Hepatocyte (in vitro differentiated cells): ENCODE measurements around the gene MDFI.

ENCODE experiments used
- EZH2 ChIP-seq: fragments of 200-600 bp; sonication (generic); IDR thresholded peaks from 2 replicates; pipeline ENCODE4 v1.6.1; 2016; ENCODE audit warnings: antibody characterized with exemption, mild to moderate bottlenecking, borderline replicate concordance
- EZH2phosphoT487 ChIP-seq: fragments of 200-600 bp; sonication (generic); IDR thresholded peaks from one replicate; pipeline ENCODE4 v1.6.1; 2018; ENCODE audit warnings: antibody characterized with exemption, mild to moderate bottlenecking, low read depth, moderate library complexity; ENCODE audit not compliant: unreplicated experiment, severe bottlenecking
- TF ChIP-seq, protein P1 (sequence below): fragments of 200-600 bp; sonication (generic); IDR thresholded peaks from 2 replicates; pipeline ENCODE4 v1.5.1; 2016; ENCODE audit warnings: antibody characterized with exemption, mild to moderate bottlenecking; ENCODE audit not compliant: poor library complexity

GRCh38 chr6:41702089-41702745, 63.9 kb downstream of the MDFI start:
- TF ChIP-seq, protein P1, sequence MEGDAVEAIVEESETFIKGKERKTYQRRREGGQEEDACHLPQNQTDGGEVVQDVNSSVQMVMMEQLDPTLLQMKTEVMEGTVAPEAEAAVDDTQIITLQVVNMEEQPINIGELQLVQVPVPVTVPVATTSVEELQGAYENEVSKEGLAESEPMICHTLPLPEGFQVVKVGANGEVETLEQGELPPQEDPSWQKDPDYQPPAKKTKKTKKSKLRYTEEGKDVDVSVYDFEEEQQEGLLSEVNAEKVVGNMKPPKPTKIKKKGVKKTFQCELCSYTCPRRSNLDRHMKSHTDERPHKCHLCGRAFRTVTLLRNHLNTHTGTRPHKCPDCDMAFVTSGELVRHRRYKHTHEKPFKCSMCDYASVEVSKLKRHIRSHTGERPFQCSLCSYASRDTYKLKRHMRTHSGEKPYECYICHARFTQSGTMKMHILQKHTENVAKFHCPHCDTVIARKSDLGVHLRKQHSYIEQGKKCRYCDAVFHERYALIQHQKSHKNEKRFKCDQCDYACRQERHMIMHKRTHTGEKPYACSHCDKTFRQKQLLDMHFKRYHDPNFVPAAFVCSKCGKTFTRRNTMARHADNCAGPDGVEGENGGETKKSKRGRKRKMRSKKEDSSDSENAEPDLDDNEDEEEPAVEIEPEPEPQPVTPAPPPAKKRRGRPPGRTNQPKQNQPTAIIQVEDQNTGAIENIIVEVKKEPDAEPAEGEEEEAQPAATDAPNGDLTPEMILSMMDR, result no peak
- TF ChIP-seq EZH2 (no peak), EZH2phosphoT487 (no peak)
